Measurements from ENCODE around the gene LYL1. TPM values are rescaled to one million over a fixed set of nuclear protein-coding genes. Genes with fewer than 3 reads are reported as not detected.

Gene LYL1
- total and polyA plus RNA-seq, 2 of the 13 experiments (the other 11 are each of a cell fraction or from before 2014, with no cell fraction given) = 0.75 to 0.92 TPM

DNA sequence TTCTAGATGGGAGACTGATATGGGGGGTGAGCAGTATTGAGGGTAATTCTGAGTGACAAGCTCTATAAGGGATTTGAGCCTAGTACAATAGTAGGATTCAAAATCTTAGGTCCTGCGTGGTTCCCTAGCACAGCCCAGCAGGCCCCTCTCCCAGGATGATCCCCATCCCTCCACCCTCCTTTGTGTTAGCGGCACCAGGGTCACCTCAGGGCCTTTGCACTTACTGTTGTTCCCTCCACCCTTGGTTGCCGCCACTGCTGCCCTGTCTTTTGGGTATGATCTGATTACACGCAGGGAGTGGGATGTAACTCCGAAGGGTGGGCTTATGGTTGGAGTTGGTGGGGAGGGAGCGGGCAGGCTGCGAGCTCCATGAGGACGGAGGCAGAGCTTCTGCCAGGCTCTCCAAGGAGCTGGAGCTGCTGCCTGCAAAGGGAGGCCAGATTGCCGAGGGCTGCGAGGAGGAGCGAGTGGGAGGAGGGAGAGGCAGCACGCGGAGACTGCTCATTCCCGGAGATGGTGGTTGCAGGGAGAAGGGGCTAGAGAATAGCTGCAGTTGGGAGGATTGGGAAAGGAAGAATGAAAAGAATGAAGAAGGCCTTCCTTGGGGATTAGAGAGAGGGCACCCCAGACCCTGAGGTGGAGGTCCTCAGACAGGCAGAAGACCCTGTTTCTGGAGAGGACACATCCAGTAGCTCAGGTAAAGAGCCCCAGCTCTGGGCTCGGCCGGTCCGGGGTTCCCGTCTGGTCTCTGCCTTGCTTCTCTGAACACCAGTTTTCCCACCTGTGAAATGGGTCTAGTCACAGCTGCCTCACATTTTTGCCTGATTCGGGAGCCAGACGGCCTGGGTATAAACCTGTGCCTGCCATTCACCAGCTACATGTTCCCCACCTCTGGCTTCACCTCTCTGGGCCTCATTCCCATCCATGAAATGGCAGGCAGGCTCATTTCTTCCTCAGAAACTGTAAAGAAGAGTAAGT is 20.6 kb upstream of the LYL1 start (continued):
- TF ChIP-seq, protein P1, sequence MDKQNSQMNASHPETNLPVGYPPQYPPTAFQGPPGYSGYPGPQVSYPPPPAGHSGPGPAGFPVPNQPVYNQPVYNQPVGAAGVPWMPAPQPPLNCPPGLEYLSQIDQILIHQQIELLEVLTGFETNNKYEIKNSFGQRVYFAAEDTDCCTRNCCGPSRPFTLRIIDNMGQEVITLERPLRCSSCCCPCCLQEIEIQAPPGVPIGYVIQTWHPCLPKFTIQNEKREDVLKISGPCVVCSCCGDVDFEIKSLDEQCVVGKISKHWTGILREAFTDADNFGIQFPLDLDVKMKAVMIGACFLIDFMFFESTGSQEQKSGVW (CRISPR knock-in tag; IDR thresholded peaks at IDR 0.05; ENCODE audit: borderline replicate concordance) = no peak

DNA sequence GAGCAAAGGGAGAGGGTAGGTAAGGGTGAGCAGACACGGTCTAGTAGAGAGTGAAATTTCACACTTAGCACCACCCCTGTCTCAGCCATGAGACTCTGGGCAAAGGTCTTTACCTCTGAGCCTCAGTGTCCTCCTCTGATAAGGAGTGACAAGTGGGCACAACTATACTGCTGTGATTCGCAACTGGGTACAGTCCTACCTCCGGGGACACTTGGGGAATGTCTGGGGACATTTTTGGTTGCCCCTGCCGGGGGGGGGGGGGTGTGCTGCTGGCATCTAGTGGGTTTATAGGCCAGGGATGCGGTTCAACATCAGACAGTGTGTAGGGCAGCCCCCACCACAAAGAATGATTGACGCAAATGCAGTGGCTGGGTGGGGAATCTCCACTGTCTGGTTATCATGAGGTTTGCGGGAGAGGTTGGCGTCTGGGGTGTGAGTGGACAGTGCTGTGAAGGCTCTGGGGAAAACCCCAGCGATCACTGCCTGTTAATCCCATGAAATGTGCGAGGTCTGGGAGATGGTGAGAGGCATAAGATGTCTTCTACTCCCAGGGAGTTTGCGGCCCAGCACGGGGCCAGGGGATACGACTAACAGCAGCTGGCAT is 19.7 kb upstream of the LYL1 start:
- Histone ChIP-seq H3K27ac (ENCODE audit: extremely low read length, insufficient read depth, low read length) (no peak overlapping the region), H3K4me3 (replicated peaks in 1 of 3; ENCODE audit: insufficient read depth in 1 of 3, low read depth in 2 of 3, low read length in 3 of 3) (no peak overlapping the region), H3K9ac (ENCODE audit: insufficient read depth, low read depth, low read length) (no peak overlapping the region), H3K27me3 (ENCODE audit: control insufficient read depth in 1 of 2, insufficient read depth in 2 of 2, low read length in 2 of 2) (no peaks in the 10 kb centered on the region), H3K9me3 (ENCODE audit: low read length) (no peaks in the 10 kb centered on the region), H3K4me2 (ENCODE audit: low read depth, low read length) (no peak overlapping the region), H2AFZ (ENCODE audit: low read length) (no peak overlapping the region), H3K79me2 (ENCODE audit: insufficient read depth, low read length) (peaks cover 70% of the 10 kb centered on the region), H3K36me3 (replicated peaks in 1 of 2; ENCODE audit: control insufficient read depth in 1 of 2, insufficient read depth in 2 of 2, low read length in 2 of 2) (peaks cover 8 to 40% of the 10 kb centered on the region in 2 experiments; a peak in 4 of 5 replicates), H4K20me1 (ENCODE audit: insufficient read depth, low read length) (peaks cover 22% of the 10 kb centered on the region), H3K4me1 (ENCODE audit: insufficient read depth, low read length) (peaks cover 32% of the 10 kb centered on the region)
- ATAC-seq = no peak
- intact Hi-C loops (cut with micrococcal nuclease; ENCODE audit: unreplicated experiment) = no loop called here
- FAIRE-seq = no peak
- WGBS (ENCODE audit: low lambda C conversion rate) = 98% methylated on average over 12 of the region's 13 CpGs
- DNase-seq (ENCODE audit: low spot score) = no peak
- ChIA-PET CTCF (ENCODE audit: low intra/inter-chr PET ratio, low total read pairs) (no interaction called here), POLR2A (no interaction called here)
- in situ Hi-C loops (cut with HindIII; ENCODE audit: extremely low pct_ligation_motif_present, low pct_unique_long_range_greater_than_20kb) = no loop called here
- BruUV-seq (replicated peaks) = no TSS peak
- TF ChIP-seq MAFG (CRISPR knock-in tag; IDR thresholded peaks at IDR 0.05) = no peak
- TF ChIP-seq, protein P2, sequence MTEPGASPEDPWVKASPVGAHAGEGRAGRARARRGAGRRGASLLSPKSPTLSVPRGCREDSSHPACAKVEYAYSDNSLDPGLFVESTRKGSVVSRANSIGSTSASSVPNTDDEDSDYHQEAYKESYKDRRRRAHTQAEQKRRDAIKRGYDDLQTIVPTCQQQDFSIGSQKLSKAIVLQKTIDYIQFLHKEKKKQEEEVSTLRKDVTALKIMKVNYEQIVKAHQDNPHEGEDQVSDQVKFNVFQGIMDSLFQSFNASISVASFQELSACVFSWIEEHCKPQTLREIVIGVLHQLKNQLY (CRISPR knock-in tag; IDR thresholded peaks at IDR 0.05) = no peak
